HEK293 (cell line): ENCODE results near the gene SNX10.

Source experiments
- CTCF ChIA-PET: fragments of 350-600 bp; formaldehyde crosslinking; extraction: SDS; loops from one replicate; lab custom pipeline; 2021; ENCODE audit warnings: antibody characterized with exemption; lab: Yijun Ruan, JAX
- POLR2A ChIA-PET: fragments of 300-600 bp; formaldehyde crosslinking; extraction: SDS; loops from one replicate; lab custom pipeline; 2020; ENCODE audit warnings: antibody characterized with exemption, inconsistent platforms; lab: Yijun Ruan, JAX
- H3K27ac ChIP-seq: fragments of 200-500 bp; sonication (Bioruptor generic); 2 replicates; pipeline ENCODE4 v1.5.1; 2014; ENCODE audit warnings: low read depth, low read length, control low read depth, inconsistent platforms; ENCODE audit errors: extremely low read depth
- H3K36me3 ChIP-seq, 2 experiments: fragments of 200-500 bp in 1 of 2; sonication (Bioruptor generic) in 1 of 2; 1 replicate in 1 of 2; 2 replicates in 1 of 2; pipeline ENCODE4 v1.5.1; 2014 to 2017; ENCODE audit warnings: inconsistent platforms in 2 of 2, low read length in 2 of 2; ENCODE audit not compliant: control insufficient read depth in 2 of 2, insufficient read depth in 1 of 2
- H3K4me1 ChIP-seq: fragments of 200-500 bp; sonication (Bioruptor generic); 2 replicates; pipeline ENCODE4 v1.5.1; 2014; ENCODE audit warnings: mild to moderate bottlenecking, low read length, inconsistent platforms; ENCODE audit not compliant: control insufficient read depth, insufficient read depth
- H3K4me3 ChIP-seq: 2 replicates; pipeline ENCODE4 v1.5.1; 2011; ENCODE audit warnings: low read depth, mild to moderate bottlenecking, control low read depth, low read length, moderate library complexity
- H3K9me3 ChIP-seq: fragments of 200-500 bp; sonication (Bioruptor generic); 2 replicates; pipeline ENCODE4 v1.5.1; 2014; ENCODE audit warnings: low read depth, low read length, inconsistent platforms; ENCODE audit not compliant: control insufficient read depth, insufficient read depth
- EGR2 ChIP-seq: fragments of 450-650 bp; formaldehyde crosslinking; IDR thresholded peaks from 2 replicates; pipeline ENCODE4 v1.5.1; 2016; ENCODE audit warnings: low read depth, missing biosample characterization, missing genetic modification characterization
- KLF16 ChIP-seq: fragments of 450-650 bp; formaldehyde crosslinking; IDR thresholded peaks from 2 replicates; pipeline ENCODE4 v1.5.1; 2017; ENCODE audit warnings: missing biosample characterization, missing genetic modification characterization
- SCRT2 ChIP-seq: fragments of 450-650 bp; formaldehyde crosslinking; IDR thresholded peaks from 2 replicates; pipeline ENCODE4 v1.5.1; 2016; ENCODE audit warnings: missing biosample characterization, missing genetic modification characterization
- WT1 ChIP-seq: fragments of 450-650 bp; formaldehyde crosslinking; IDR thresholded peaks from 2 replicates; pipeline ENCODE4 v1.5.1; 2016; ENCODE audit warnings: missing biosample characterization, missing genetic modification characterization
- ZFHX2 ChIP-seq: fragments of 450-650 bp; formaldehyde crosslinking; conservative IDR thresholded peaks from 2 replicates; pipeline ENCODE4 v1.5.1; 2016; ENCODE audit warnings: missing biosample characterization, missing genetic modification characterization
- ZNF174 ChIP-seq: fragments of 450-650 bp; formaldehyde crosslinking; IDR thresholded peaks from 2 replicates; pipeline ENCODE4 v1.5.0; 2017; ENCODE audit warnings: missing biosample characterization, mild to moderate bottlenecking, missing genetic modification characterization
- ZNF623 ChIP-seq: fragments of 450-650 bp; formaldehyde crosslinking; IDR thresholded peaks from 2 replicates; pipeline ENCODE4 v1.5.1; 2016; ENCODE audit warnings: missing biosample characterization, missing genetic modification characterization
- ZNF707 ChIP-seq: fragments of 450-650 bp; formaldehyde crosslinking; IDR thresholded peaks from 2 replicates; pipeline ENCODE4 v1.5.1; 2016; ENCODE audit warnings: missing biosample characterization, missing genetic modification characterization
- TF ChIP-seq, protein P1 (sequence below): fragments of 450-650 bp; formaldehyde crosslinking; IDR thresholded peaks from 2 replicates; pipeline ENCODE4 v1.5.1; 2017; ENCODE audit warnings: missing biosample characterization, missing genetic modification characterization
- TF ChIP-seq, protein P2 (sequence below): fragments of 450-650 bp; formaldehyde crosslinking; IDR thresholded peaks from 2 replicates; pipeline ENCODE4 v1.5.1; 2016; ENCODE audit warnings: missing biosample characterization, missing genetic modification characterization
- TF ChIP-seq, protein P3 (sequence below): fragments of 450-650 bp; formaldehyde crosslinking; IDR thresholded peaks from 2 replicates; pipeline ENCODE4 v1.5.1; 2016; ENCODE audit warnings: missing biosample characterization, missing genetic modification characterization
- TF ChIP-seq, protein P4 (sequence below): fragments of 450-650 bp; formaldehyde crosslinking; IDR thresholded peaks from 2 replicates; pipeline ENCODE4 v1.5.1; 2016; ENCODE audit warnings: missing biosample characterization, missing genetic modification characterization
- TF ChIP-seq, protein P5 (sequence below): fragments of 450-650 bp; IDR thresholded peaks from 2 replicates; pipeline ENCODE4 v1.5.1; 2018; ENCODE audit warnings: missing biosample characterization, mild to moderate bottlenecking, missing genetic modification characterization
- TF ChIP-seq, protein P6 (sequence below): fragments of 450-650 bp; formaldehyde crosslinking; IDR thresholded peaks from 2 replicates; pipeline ENCODE4 v1.5.1; 2017; ENCODE audit warnings: missing biosample characterization, missing genetic modification characterization

The SNX10 gene

DNA sequence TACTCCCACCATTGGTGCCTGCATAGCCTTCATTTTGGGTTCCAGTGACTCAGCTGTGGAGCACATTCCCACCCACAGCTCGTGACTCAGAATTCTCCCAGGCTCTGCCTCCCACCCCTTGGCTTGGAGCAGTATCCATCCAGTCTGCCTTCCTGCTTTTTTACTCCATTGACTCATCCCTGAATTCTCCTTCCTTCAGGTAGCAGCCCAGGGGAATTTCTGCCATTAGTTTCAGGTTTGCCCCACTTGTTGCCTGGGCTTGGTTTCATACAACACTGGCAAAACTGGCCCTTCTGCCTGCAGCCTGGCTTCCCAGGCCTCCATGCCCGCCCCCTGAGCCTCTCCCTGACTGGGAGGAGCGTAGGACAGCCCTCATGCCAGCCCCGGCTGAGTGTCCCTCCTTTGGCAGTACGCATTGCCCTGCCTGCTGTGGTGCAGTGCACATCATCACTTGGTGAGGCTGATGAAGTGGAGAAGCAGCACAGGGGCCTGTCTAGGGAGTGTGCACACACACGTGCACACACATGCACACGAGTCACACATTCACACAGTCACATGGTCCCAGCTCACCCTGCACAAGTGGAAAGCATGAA, 55.0 kb downstream of the SNX10 start:
- Histone ChIP-seq H3K36me3 (peaks cover 3 to 8% of the 10 kb centered on the region in 2 experiments; a peak in 2 of 3 replicates), H3K4me1 (no peaks in the 10 kb centered on the region), H3K9me3 (no peaks in the 10 kb centered on the region), H3K4me3 (no peak overlapping the region), H3K27ac (no peak overlapping the region)
- CTCF ChIA-PET, result interaction anchor here (0.6 kb wide), 1 partner anchor 148 kb away, joined by 4 read pairs; no protein-coding TSS in a partner anchor
- peak; percentile 82; the same call in 1 of the 2 replicates for TF ChIP-seq EGR2 (tag by site-specific recombination)
- TF ChIP-seq KLF16 (tag by site-specific recombination), result no peak
- peak; percentile 77 for TF ChIP-seq ZFHX2 (tag by site-specific recombination)
- TF ChIP-seq, protein P1, sequence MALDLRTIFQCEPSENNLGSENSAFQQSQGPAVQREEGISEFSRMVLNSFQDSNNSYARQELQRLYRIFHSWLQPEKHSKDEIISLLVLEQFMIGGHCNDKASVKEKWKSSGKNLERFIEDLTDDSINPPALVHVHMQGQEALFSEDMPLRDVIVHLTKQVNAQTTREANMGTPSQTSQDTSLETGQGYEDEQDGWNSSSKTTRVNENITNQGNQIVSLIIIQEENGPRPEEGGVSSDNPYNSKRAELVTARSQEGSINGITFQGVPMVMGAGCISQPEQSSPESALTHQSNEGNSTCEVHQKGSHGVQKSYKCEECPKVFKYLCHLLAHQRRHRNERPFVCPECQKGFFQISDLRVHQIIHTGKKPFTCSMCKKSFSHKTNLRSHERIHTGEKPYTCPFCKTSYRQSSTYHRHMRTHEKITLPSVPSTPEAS (tag by site-specific recombination), result peak; percentile 69
- peak; percentile 73 for TF ChIP-seq SCRT2 (tag by site-specific recombination)
- TF ChIP-seq, protein P2, sequence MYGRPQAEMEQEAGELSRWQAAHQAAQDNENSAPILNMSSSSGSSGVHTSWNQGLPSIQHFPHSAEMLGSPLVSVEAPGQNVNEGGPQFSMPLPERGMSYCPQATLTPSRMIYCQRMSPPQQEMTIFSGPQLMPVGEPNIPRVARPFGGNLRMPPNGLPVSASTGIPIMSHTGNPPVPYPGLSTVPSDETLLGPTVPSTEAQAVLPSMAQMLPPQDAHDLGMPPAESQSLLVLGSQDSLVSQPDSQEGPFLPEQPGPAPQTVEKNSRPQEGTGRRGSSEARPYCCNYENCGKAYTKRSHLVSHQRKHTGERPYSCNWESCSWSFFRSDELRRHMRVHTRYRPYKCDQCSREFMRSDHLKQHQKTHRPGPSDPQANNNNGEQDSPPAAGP (tag by site-specific recombination), result 0 out of 2 replicates have a peak, but pooled peaks have one; percentile 36
- TF ChIP-seq, protein P3, sequence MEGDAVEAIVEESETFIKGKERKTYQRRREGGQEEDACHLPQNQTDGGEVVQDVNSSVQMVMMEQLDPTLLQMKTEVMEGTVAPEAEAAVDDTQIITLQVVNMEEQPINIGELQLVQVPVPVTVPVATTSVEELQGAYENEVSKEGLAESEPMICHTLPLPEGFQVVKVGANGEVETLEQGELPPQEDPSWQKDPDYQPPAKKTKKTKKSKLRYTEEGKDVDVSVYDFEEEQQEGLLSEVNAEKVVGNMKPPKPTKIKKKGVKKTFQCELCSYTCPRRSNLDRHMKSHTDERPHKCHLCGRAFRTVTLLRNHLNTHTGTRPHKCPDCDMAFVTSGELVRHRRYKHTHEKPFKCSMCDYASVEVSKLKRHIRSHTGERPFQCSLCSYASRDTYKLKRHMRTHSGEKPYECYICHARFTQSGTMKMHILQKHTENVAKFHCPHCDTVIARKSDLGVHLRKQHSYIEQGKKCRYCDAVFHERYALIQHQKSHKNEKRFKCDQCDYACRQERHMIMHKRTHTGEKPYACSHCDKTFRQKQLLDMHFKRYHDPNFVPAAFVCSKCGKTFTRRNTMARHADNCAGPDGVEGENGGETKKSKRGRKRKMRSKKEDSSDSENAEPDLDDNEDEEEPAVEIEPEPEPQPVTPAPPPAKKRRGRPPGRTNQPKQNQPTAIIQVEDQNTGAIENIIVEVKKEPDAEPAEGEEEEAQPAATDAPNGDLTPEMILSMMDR (tag by site-specific recombination), result no peak
- POLR2A ChIA-PET, result no interaction called here

DNA sequence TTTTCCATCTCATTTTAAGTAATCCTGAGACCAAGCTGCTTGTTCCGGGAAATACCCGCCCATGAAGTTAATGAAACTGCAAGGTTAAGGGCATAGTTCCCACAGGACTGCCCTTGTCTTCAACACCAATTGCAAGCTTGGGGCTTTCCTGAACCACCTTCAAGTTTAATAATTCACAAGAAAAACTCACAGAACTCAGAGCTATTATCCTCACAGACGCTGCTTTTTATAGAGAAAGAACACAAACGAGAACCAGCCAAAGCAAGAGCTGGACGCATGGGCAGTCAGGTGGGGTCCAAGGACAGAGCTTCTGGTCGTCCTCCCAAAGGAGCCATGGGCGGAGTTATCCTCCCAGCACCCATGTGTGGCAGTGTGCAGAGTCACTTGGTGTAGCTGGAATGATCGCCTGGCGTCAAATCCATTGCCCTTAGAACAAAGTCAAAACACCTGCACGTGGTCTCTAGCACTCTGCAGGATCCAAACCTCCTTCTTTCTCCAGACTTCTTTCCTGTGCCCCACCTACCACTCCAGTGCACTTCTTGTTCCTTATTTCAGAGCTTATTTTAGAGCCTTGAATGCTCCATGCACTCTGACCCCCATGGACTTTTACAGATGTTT, 56.7 kb downstream of the SNX10 start:
- Histone ChIP-seq H3K27ac (no peak overlapping the region), H3K4me1 (no peaks in the 10 kb centered on the region)
- TF ChIP-seq, protein P4, sequence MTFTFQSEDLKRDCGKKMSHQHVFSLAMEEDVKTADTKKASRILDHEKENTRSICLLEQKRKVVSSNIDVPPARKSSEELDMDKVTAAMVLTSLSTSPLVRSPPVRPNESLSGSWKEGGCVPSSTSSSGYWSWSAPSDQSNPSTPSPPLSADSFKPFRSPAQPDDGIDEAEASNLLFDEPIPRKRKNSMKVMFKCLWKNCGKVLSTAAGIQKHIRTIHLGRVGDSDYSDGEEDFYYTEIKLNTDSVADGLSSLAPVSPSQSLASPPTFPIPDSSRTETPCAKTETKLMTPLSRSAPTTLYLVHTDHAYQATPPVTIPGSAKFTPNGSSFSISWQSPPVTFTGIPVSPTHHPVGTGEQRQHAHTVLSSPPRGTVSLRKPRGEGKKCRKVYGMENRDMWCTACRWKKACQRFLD (tag by site-specific recombination), result no peak
- TF ChIP-seq ZNF174, result no peak
- TF ChIP-seq, all 188 proteins: peak for 0
- H3K36me3 ChIP-seq, result peaks cover 3 to 8% of the 10 kb centered on the region in 2 experiments; a peak in 2 of 3 replicates
- no peaks in the 10 kb centered on the region for H3K9me3 ChIP-seq
- CTCF ChIA-PET, result interaction anchor here (0.6 to 0.9 kb wide), 3 partner anchors 17 to 455 kb away, joined by 3 to 4 read pairs (median 4); no protein-coding TSS in a partner anchor
- H3K4me3 ChIP-seq, result no peak overlapping the region
- POLR2A ChIA-PET, result interaction anchor here (0.8 kb wide), 1 partner anchor 57 kb away, joined by 3 read pairs; the partner anchor contains the start of gene SNX10

DNA sequence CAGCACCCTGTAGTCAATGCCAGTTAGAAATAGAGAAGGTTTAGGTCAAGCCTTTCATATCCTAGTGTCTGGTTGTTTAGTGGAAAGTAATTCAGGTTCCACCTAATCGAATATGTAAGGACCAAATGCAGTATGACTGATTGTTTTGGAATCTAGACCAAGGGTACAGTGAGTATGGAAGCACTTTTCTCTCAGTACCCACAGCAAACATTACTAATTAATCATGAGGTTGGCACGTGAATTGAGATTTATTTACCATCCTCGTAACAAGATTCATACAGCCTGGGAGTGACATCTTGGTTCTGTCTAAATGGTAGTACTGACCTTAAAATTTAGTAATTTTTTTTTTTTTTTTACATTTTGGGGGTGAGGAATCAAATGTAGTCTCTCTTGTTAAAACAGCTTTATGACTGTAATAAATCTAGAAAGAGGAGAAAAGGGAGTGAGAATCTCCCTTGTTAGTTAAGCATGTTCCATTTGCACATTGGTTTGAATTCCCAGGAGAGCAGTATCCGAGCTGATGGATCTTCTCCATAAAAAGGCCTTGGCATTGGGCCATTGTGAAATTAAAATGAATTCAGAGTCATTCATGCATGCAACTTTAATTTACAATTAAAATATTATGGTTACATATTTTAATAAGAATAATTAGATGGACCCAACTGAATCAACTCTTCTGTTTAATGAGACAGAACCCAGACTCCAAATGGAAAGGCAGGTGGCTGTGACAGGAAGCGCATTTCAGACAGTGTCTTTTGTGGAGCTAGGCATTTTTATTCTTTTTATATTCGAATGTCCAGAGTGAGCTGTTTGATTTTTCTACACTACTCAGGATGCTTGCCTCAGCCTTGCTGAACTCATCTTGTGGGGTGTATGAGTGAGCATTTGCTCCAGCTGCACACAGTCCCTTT, 57.6 kb downstream of the SNX10 start:
- ChIA-PET CTCF (interaction anchor here (0.6 kb wide), 2 partner anchors 135 to 589 kb away, joined by 3 read pairs; no protein-coding TSS in a partner anchor), POLR2A (interaction anchor here (0.6 to 0.7 kb wide), 2 partner anchors 245 to 279 kb away, joined by 3 read pairs; no protein-coding TSS in a partner anchor)
- Histone ChIP-seq H3K36me3 (peaks cover 3 to 8% of the 10 kb centered on the region in 2 experiments; a peak in 2 of 3 replicates), H3K9me3 (no peaks in the 10 kb centered on the region), H3K4me1 (no peaks in the 10 kb centered on the region), H3K27ac (no peak overlapping the region), H3K4me3 (no peak overlapping the region)
- TF ChIP-seq, protein P5, sequence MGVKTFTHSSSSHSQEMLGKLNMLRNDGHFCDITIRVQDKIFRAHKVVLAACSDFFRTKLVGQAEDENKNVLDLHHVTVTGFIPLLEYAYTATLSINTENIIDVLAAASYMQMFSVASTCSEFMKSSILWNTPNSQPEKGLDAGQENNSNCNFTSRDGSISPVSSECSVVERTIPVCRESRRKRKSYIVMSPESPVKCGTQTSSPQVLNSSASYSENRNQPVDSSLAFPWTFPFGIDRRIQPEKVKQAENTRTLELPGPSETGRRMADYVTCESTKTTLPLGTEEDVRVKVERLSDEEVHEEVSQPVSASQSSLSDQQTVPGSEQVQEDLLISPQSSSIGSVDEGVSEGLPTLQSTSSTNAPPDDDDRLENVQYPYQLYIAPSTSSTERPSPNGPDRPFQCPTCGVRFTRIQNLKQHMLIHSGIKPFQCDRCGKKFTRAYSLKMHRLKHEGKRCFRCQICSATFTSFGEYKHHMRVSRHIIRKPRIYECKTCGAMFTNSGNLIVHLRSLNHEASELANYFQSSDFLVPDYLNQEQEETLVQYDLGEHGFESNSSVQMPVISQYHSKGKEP (tag by site-specific recombination), result peak; percentile 70
- TF ChIP-seq, protein P6, sequence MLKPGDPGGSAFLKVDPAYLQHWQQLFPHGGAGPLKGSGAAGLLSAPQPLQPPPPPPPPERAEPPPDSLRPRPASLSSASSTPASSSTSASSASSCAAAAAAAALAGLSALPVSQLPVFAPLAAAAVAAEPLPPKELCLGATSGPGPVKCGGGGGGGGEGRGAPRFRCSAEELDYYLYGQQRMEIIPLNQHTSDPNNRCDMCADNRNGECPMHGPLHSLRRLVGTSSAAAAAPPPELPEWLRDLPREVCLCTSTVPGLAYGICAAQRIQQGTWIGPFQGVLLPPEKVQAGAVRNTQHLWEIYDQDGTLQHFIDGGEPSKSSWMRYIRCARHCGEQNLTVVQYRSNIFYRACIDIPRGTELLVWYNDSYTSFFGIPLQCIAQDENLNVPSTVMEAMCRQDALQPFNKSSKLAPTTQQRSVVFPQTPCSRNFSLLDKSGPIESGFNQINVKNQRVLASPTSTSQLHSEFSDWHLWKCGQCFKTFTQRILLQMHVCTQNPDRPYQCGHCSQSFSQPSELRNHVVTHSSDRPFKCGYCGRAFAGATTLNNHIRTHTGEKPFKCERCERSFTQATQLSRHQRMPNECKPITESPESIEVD (tag by site-specific recombination), result peak; percentile 42; the same call in 1 of the 2 replicates
- TF ChIP-seq ZNF707 (tag by site-specific recombination) (no peak), ZNF623 (no peak), WT1 (tag by site-specific recombination) (peak; percentile 96)
